LNCaP clone FGC (cell line): ENCODE results near the gene RFX3.

Experiments
- DNase-seq: peaks from one replicate; pipeline ENCODE4 v3.0.0-alpha.2; 2011; ENCODE audit warnings: low read depth
- H3K4me3 ChIP-seq: 2 replicates; pipeline ENCODE4 v1.5.1; 2011; ENCODE audit warnings: mild to moderate bottlenecking, low read depth, low read length, control low read depth
- TF ChIP-seq, protein P1 (sequence below): IDR thresholded peaks from 2 replicates; pipeline ENCODE4 v1.5.1; 2012; ENCODE audit warnings: mild to moderate bottlenecking; ENCODE audit not compliant: control insufficient read depth, insufficient read depth; ENCODE audit errors: extremely low read depth

The RFX3 gene

DNA sequence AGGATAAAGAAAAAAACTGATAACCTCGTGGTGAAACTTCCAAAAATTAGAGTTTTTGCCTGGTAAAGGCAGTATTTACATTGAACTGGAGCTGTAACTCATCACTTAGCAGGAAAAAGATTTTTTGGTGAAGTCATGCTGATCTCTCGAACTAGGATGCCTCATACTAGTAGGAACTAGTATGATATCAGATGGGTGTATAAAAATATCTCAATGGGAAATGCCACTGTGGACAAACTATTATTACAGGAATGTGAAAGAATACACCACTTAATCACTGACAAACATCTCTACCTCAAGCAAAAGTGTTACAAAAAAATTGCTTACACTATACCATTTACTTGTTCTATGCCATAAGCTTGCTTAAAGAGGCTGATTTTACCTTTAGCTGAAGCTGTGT is 28.4 kb downstream of the RFX3 start:
- TF ChIP-seq, protein P1, sequence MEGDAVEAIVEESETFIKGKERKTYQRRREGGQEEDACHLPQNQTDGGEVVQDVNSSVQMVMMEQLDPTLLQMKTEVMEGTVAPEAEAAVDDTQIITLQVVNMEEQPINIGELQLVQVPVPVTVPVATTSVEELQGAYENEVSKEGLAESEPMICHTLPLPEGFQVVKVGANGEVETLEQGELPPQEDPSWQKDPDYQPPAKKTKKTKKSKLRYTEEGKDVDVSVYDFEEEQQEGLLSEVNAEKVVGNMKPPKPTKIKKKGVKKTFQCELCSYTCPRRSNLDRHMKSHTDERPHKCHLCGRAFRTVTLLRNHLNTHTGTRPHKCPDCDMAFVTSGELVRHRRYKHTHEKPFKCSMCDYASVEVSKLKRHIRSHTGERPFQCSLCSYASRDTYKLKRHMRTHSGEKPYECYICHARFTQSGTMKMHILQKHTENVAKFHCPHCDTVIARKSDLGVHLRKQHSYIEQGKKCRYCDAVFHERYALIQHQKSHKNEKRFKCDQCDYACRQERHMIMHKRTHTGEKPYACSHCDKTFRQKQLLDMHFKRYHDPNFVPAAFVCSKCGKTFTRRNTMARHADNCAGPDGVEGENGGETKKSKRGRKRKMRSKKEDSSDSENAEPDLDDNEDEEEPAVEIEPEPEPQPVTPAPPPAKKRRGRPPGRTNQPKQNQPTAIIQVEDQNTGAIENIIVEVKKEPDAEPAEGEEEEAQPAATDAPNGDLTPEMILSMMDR: no peak
- no peak overlapping the region for H3K4me3 ChIP-seq
- no peak for DNase-seq

- TF ChIP-seq, protein P1: no peak
- no peak overlapping the region for H3K4me3 ChIP-seq
- DNase-seq: no peak
Measured at GRCh38 chr9:3495855-3496254, 29.9 kb downstream of the RFX3 start.

DNA sequence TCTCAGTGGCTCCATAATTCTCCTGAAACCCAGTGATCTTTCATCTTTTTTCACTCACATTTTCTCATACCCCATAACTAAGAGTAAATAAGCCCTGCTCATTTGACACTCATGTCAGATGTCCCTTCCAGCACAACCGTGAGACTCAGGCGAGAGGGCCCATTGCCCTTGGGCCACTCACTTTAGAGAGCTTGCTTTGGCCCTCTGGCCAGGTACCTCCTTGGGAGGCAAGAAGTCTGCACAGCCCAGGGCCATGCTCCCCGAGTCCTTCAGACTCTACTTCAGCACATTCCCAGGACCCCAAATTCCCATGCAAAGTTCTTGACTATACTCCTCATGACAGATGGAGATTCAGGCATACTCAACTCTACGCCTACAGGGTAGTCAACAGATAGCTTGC is 33.6 kb downstream of the RFX3 start:
- DNase-seq: no peak
- no peak overlapping the region for H3K4me3 ChIP-seq
- TF ChIP-seq, protein P1: no peak

DNA sequence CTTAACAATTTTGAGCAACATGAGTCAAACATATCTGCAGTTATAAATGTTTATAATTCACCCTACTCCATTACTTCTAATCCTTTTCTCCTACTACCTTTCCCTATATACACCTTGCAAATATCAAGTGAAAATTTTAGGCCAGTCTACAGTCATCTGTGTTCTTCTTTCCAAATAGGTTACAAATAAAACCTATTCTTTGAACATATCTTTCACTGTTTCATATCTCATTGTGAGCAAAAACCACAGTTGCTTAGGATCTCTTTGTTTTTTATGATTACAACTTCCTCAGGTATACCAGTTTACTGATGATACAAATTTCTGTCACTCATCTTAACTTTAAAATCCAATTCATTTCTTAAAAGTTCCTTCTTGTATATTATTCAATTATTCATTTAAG is 34.4 kb downstream of the RFX3 start:
- DNase-seq: no peak
- no peak overlapping the region for H3K4me3 ChIP-seq
- TF ChIP-seq, protein P1: no peak

GRCh38 chr9:3490957-3491356 is 34.8 kb downstream of the RFX3 start:
- TF ChIP-seq, protein P1: no peak
- H3K4me3 ChIP-seq: no peak overlapping the region
- DNase-seq: peak; percentile 83

GRCh38 chr9:3482578-3482977 is 43.2 kb downstream of the RFX3 start:
- TF ChIP-seq, protein P1: no peak
- no peak overlapping the region for H3K4me3 ChIP-seq
- DNase-seq: no peak

- TF ChIP-seq, protein P1: no peak
- DNase-seq: no peak
- H3K4me3 ChIP-seq: no peak overlapping the region
Measured at GRCh38 chr9:3480353-3480655, 45.5 kb downstream of the RFX3 start.
